Measurements from ENCODE around the gene HINT3. TPM values are rescaled to one million over a fixed set of nuclear protein-coding genes. Genes with fewer than 3 reads are reported as not detected.

The HINT3 gene
- total and polyA plus RNA-seq, 2 of the 13 experiments (the other 11 are each of a cell fraction or from before 2014, with no cell fraction given): 3.1 to 22.8 TPM

GRCh38 chr6:125919618-125920017, 37.0 kb upstream of the HINT3 start:
- TF ChIP-seq PRPF4 (IDR thresholded peaks at IDR 0.05; ENCODE audit: low read depth, low read length, poor library complexity, severe bottlenecking): peak; percentile 18
- no peak for TF ChIP-seq NAIF1 (CRISPR knock-in tag; IDR thresholded peaks at IDR 0.05; ENCODE audit: borderline replicate concordance)
- TF ChIP-seq, protein P1, sequence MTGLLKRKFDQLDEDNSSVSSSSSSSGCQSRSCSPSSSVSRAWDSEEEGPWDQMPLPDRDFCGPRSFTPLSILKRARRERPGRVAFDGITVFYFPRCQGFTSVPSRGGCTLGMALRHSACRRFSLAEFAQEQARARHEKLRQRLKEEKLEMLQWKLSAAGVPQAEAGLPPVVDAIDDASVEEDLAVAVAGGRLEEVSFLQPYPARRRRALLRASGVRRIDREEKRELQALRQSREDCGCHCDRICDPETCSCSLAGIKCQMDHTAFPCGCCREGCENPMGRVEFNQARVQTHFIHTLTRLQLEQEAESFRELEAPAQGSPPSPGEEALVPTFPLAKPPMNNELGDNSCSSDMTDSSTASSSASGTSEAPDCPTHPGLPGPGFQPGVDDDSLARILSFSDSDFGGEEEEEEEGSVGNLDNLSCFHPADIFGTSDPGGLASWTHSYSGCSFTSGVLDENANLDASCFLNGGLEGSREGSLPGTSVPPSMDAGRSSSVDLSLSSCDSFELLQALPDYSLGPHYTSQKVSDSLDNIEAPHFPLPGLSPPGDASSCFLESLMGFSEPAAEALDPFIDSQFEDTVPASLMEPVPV (CRISPR knock-in tag; IDR thresholded peaks at IDR 0.05): no peak
- peaks cover 19 to 51% of the 10 kb centered on the region in 2 experiments for H3K36me3 ChIP-seq (replicated peaks in 1 of 2; ENCODE audit: control insufficient read depth in 1 of 2, insufficient read depth in 2 of 2, low read length in 2 of 2)
- peak overlapping the region; percentile 51 to 65 (median 52) for H3K4me3 ChIP-seq (replicated peaks in 1 of 3; ENCODE audit: insufficient read depth in 1 of 3, low read depth in 2 of 3, low read length in 3 of 3)
- H2AFZ ChIP-seq (ENCODE audit: low read length): peak overlapping the region; percentile 73
- in situ Hi-C loops (cut with HindIII; ENCODE audit: extremely low pct_ligation_motif_present, low pct_unique_long_range_greater_than_20kb): no loop called here
- TSS peak; percentile 81 for BruUV-seq (replicated peaks)
- peak overlapping the region; percentile 84 for H3K27ac ChIP-seq (ENCODE audit: extremely low read length, insufficient read depth, low read length)
- WGBS (ENCODE audit: low lambda C conversion rate): 65% methylated on average over 3 of the region's 3 CpGs
- DNase-seq (ENCODE audit: low spot score): no peak
- H4K20me1 ChIP-seq (ENCODE audit: insufficient read depth, low read length): no peaks in the 10 kb centered on the region
- peak overlapping the region; percentile 76 for H3K4me2 ChIP-seq (ENCODE audit: low read depth, low read length)
- H3K9me3 ChIP-seq (ENCODE audit: low read length): no peaks in the 10 kb centered on the region
- H3K4me1 ChIP-seq (ENCODE audit: insufficient read depth, low read length): peaks cover 65% of the 10 kb centered on the region
- FAIRE-seq: no peak
- peaks cover 18% of the 10 kb centered on the region for H3K79me2 ChIP-seq (ENCODE audit: insufficient read depth, low read length)
- intact Hi-C loops (cut with micrococcal nuclease; ENCODE audit: unreplicated experiment): loop anchor here (1.0 kb wide), 2 partner anchors 25 to 37 kb away; partner anchors contain the start of gene HINT3
- H3K27me3 ChIP-seq (ENCODE audit: control insufficient read depth in 1 of 2, insufficient read depth in 2 of 2, low read length in 2 of 2): no peaks in the 10 kb centered on the region
- H3K9ac ChIP-seq (ENCODE audit: insufficient read depth, low read depth, low read length): peak overlapping the region; percentile 82
- CTCF ChIA-PET (ENCODE audit: low intra/inter-chr PET ratio, low total read pairs): no interaction called here
- ATAC-seq: no peak
- POLR2A ChIA-PET: interaction anchor here (1.3 to 3.8 kb wide), 8 partner anchors 15 to 130 kb away, joined by 4 to 30 read pairs (median 8); partner anchors contain the start of genes HINT3, NCOA7 and TRMT11

GRCh38 chr6:125922322-125922860, 34.2 kb upstream of the HINT3 start:
- Histone ChIP-seq H3K4me2 (ENCODE audit: low read depth, low read length) (no peak overlapping the region), H3K9me3 (ENCODE audit: low read length) (no peaks in the 10 kb centered on the region), H3K4me1 (ENCODE audit: insufficient read depth, low read length) (peaks cover 65% of the 10 kb centered on the region), H2AFZ (ENCODE audit: low read length) (no peak overlapping the region), H4K20me1 (ENCODE audit: insufficient read depth, low read length) (no peaks in the 10 kb centered on the region), H3K36me3 (replicated peaks in 1 of 2; ENCODE audit: control insufficient read depth in 1 of 2, insufficient read depth in 2 of 2, low read length in 2 of 2) (peaks cover 23 to 50% of the 10 kb centered on the region in 2 experiments), H3K9ac (ENCODE audit: insufficient read depth, low read depth, low read length) (no peak overlapping the region), H3K27me3 (ENCODE audit: control insufficient read depth in 1 of 2, insufficient read depth in 2 of 2, low read length in 2 of 2) (no peaks in the 10 kb centered on the region), H3K4me3 (replicated peaks in 1 of 3; ENCODE audit: insufficient read depth in 1 of 3, low read depth in 2 of 3, low read length in 3 of 3) (no peak overlapping the region), H3K27ac (ENCODE audit: extremely low read length, insufficient read depth, low read length) (no peak overlapping the region), H3K79me2 (ENCODE audit: insufficient read depth, low read length) (peaks cover 18% of the 10 kb centered on the region)
- no peak for TF ChIP-seq FOXA1 (IDR thresholded peaks at IDR 0.05)
- TF ChIP-seq FOXA1 (CRISPR knock-in tag; IDR thresholded peaks at IDR 0.05): 0 out of 2 replicates have a peak, but pooled peaks have one; percentile 18
- TF ChIP-seq ZNF256 (CRISPR knock-in tag; conservative IDR thresholded peaks at IDR 0.05): no peak
- no peak for TF ChIP-seq ZNF629 (CRISPR knock-in tag; conservative IDR thresholded peaks at IDR 0.05)
- no peak for TF ChIP-seq SOX13 (IDR thresholded peaks at IDR 0.05)
- TF ChIP-seq SOX13 (CRISPR knock-in tag; conservative IDR thresholded peaks at IDR 0.05 in 1 of 2, IDR thresholded peaks at IDR 0.05 in 1 of 2): peak in 1 of 2 experiments; percentile 39; a peak in 1 of 4 replicates
- no peak for TF ChIP-seq HCFC1 (IDR thresholded peaks at IDR 0.05; ENCODE audit: low read depth, low read length)
- TF ChIP-seq ATF7 (IDR thresholded peaks at IDR 0.05): no peak
- TF ChIP-seq ATF7 (CRISPR knock-in tag; IDR thresholded peaks at IDR 0.05): no peak
- ATAC-seq (no peak), DNase-seq (ENCODE audit: low spot score) (no peak), FAIRE-seq (no peak)
- 92% methylated on average over 8 of the region's 8 CpGs for WGBS (ENCODE audit: low lambda C conversion rate)
- POLR2A ChIA-PET: interaction anchor here (1.3 to 1.6 kb wide), 2 partner anchors 22 to 31 kb away, joined by 3 to 6 read pairs; no protein-coding TSS in a partner anchor
- no TSS peak for BruUV-seq (replicated peaks)
- intact Hi-C loops (cut with micrococcal nuclease; ENCODE audit: unreplicated experiment) (no loop called here), in situ Hi-C loops (cut with HindIII; ENCODE audit: extremely low pct_ligation_motif_present, low pct_unique_long_range_greater_than_20kb) (no loop called here)
- CTCF ChIA-PET (ENCODE audit: low intra/inter-chr PET ratio, low total read pairs): no interaction called here
